Endometrium (tissue), 2 donors: ENCODE measurements around the gene PGA4.
"Not testable (repeated sequence)": the region's sequence is repeated elsewhere in the genome, so short reads cannot be mapped to it uniquely, and the experiment has no call there.

Experiments used
- FAIRE-seq: peaks from 2 replicates; lab custom pipeline; 2012; peaks lifted over from hg19 to GRCh38; lab: Jason Lieb, UNC
- donor health status: control.
- donor health status: control.

Gene PGA4

DNA sequence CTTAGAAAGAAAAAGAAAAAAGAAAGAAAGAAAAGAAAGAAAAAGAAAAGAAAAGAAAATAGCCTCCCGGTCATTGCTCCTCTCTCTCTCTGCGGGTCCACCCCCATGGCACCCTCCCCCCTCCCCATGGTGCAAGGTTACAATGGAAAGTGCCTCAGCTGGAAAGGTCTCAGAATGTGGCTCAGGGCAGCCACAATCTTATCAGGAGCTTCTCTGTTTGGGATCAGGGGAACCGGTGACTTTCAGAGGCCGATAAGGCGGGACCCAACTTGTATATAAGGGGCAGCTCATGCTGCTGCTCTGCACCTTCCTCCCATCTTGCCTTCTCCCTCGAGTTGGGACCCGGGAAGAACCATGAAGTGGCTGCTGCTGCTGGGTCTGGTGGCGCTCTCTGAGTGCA lies at the start of gene PGA4:
PGA4 (plus strand) TSS at position 301 of the 400 bp plus-strand sequence; CDS start at position 355, 54 bp downstream.
- not testable (repeated sequence) for FAIRE-seq

DNA sequence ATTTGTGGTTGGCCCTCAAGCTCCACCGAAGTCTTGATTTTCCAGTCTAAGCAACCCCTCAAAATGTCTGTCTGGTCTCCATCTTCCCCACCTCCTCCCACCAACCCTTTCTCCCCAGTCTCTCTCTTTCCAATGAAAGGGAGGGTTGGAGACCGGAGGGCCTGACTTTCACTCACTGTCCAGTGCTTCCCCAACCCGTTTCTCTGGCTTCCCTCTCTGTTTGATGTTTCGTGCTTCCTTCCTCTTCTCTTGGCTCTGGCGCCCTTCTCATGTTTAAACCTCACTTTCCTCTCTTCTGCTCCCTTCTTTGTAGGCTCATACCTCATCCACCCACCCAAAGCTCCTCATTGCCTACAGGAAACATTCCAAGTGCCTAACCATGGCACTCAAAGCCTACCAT lies 49.8 kb upstream of the PGA4 start:
- no peak for FAIRE-seq

DNA sequence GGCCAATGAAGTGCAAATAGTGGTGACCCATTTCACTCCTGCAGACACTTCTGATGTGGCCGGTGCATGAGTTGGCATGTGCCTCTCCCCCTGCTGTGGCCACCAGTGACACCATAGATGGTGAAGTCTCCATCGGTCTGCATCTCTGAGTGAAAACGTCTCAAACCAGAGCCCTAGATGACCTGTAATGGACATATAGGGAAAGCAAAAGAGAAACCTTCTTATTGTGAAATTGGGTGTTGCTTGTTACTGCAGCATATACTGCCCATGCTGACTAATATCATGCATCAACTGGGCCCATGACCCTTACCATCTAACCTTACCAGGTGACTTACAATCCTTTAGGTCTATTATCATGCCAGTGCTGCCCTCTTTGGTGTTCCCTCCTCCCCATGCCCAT lies 49.3 kb upstream of the PGA4 start:
- FAIRE-seq, result no peak

DNA sequence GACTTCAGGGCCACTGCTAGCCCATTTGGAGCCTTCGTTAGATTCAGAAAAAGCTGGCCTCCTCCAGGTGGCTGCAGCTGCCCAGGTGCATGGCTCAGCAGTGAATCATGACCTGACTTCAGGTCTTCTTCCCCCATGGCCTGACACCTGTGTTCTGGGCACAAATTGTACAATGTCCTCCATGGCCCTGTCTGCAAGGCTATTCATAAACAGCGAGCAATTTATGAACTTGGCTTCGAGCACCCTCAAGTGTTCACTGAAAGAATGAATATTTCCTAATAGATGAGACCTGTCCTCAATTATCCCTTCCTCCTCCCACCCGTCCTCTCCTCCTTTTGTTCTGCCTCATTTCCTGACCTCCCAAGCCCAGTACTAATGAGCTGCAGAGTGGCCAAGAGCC lies 48.7 kb upstream of the PGA4 start:
- FAIRE-seq, result no peak

DNA sequence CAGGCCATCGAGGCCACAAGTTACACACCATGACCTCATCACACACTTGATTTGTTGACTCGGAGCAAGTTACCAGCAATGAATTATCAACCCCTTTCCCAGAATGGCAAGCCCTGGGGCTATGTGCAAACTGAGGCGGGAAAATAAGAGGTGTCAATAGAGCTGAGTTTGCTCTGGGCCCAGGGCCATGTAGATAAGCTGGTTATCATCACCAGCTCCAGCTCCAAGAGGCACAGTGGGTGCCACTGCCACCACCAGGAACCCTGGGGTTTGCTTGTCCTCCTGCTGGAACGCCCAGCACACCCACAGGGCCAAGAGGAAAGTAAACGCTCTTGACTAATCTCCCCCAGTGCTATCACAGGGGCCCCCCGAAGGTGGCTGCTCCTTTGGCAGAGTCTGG lies 47.9 kb upstream of the PGA4 start:
- FAIRE-seq, result no peak

DNA sequence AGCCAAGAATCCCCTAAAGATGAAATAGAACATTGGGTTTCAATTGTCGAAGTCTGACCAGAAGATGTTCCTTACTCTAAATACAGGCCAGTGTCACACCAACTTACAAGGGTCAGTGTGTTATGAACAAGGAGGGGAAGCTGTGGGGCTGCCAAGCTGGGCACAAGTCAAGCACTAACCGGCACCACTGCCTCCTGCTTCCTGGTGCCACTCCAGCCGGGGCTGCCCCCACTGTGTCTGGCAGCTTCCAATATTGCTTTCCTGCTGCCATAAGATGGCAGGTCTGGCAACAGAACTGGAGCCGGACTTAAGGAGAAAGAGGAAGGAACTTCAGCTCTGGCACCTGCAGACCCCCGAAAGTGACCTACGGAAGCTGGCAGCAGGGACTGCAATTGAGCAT lies 47.2 kb upstream of the PGA4 start:
- FAIRE-seq, result no peak

DNA sequence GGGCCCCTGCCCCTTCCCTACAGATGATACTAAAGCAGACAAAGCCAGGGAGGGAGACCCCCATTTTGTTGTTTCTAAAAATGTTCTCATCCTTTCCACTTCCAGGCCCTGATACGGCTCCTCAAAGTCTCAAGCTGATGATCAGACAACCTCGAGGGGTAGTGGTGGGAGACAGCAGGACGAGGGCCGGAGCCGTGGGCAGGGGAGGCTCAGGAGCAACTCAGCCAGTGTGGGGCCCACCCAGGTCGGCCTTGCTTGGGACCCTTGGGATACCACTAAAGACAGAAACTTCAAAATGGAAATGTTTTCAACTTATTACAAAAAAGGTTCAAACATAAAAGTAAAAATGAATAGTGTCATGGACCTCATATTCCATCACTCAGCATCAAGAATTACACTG lies 45.7 kb upstream of the PGA4 start:
- FAIRE-seq, result no peak

DNA sequence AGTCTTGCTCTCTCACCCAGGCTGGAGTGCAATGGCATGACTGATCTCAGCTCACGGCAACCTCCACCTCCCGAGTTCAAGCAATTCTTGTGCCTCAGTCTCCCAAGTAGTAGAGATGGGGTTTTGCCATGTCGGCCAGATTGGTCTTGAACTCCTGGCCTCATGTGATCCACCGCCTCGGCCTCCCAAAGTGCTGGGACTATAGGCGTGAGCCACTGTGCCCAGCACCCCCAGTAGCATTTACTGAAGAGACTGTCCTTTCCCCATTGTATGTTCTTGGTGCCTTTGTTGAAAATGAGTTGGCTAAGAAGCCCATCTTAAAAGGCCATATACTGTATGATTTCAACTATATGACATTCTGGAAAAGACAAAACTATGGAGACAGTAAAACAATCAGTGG lies 41.9 kb upstream of the PGA4 start:
- FAIRE-seq, result not testable (repeated sequence)

DNA sequence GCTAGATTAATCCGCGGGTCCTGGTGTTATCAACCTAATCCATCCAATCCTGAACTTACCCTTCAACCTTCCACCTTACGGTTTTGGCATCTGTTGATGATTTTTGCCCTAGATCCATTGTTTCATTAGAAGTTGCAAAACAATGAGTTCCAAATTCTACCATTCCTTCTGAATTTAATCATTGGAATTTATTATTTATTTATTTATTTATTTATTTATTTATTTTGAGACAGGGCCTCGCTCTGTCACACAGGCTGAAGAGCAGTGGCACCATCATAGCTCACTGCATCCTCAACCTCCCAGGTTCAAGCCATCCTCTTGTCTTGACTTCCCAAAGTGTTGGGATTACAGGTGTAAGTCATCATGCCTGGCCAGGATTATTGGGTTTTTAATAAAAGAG lies 40.7 kb upstream of the PGA4 start:
- FAIRE-seq, result no peak

DNA sequence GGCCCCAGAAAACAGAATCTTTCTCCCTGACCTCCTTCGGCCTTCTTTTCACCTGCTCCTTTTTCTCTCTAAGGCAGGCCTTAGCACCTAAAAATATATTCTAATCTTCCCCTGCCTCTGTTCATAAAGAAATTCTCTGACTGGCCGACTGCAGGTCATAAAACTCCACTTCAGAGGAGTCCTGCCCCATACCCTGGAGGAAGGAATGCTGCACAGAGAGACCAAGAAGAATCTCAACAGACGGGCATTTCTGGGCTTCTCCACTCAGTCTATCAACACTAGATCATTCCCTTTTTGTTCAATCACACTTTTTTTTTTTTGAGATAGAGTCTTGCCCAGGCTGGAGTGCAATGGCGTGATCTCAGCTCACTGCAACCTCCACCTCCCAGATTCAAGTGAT lies 38.5 kb upstream of the PGA4 start:
- FAIRE-seq, result no peak

DNA sequence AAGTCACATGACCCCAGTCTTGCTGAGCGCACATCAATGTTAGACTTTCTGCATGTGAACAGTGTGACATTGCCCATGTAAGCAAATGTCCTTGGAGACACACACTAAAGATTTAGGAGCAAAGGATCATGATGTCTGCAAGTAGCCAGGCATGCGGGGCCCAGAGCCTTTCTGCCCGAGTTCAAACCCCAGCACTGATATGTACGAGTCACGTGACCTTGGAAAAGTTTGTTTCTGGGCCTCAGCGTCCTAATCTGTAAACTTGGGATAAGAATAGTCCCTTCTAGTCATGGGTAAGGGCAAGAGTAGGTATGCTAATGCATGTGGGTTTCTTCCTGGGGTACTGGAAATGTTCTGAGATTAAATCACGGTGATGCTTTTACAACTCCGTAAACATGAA lies 35.6 kb upstream of the PGA4 start:
- FAIRE-seq, result no peak

DNA sequence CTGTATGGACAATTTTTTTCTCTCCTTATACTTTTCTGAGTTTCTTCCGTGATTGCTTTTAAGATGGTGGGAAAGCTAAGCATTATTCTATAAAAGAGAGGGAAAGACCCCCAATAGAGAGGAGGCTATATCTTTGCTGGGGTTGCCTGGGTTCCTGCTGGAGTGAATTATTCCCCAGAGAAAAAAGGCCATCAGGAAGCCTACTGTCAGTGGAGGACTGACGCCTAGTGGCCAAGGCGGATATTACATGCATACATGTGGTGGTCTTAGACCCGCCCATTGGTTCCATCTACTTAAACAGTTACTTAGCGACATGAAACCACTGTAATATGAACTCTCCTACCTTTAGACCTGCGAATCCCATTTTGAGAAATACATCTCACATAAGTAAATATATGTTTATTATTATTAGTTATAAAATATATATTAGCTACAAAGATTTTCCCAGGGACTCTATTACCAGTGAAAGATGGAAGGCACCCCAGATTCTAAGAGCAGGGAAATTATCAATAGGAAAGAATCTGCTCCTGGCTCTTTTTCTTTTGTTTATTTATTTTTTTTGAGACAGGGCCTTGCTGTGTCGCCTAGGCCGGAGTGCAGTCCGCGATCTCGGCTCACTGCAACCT lies 34.5 kb upstream of the PGA4 start:
- FAIRE-seq, result no peak

DNA sequence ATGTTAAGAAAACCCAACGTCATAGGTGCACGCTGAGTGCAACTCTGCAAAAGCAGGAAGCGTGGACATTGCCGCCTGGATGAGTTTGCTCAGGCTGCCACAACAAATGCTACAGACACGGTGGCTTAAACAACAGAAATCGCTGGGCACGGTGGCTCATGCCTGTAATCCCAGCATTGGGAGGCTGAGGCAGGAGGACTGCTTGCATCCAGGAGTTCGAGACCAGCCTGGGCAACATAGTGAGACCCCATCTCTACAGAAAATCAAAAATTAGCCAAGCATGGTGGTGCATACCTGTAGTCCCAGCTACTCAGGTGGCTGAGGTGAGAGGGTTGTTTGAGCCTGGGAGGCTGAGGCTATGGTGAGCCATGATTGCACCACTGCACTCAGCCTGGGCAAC lies 32.2 kb upstream of the PGA4 start:
- FAIRE-seq, result no peak

DNA sequence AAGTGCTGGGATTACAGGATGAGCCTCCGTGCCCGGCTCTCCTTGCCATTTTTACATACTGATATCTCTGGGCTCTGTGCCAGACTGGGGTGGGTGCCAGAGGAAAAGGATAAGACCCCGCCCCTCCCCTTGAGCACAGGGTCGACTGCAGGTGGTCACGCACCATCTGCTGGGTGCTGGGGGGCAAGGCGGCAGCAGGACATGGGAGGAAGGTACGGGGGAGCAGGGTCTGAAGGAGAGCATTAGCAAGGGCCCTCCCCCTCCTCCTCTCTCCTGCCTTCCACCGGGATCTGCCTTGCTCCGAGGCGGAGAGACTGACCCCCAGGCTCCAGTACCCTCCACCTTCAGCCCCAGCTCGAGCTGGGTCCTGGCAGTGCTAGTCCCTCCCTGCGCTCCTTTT lies 28.6 kb upstream of the PGA4 start:
- no peak for FAIRE-seq

DNA sequence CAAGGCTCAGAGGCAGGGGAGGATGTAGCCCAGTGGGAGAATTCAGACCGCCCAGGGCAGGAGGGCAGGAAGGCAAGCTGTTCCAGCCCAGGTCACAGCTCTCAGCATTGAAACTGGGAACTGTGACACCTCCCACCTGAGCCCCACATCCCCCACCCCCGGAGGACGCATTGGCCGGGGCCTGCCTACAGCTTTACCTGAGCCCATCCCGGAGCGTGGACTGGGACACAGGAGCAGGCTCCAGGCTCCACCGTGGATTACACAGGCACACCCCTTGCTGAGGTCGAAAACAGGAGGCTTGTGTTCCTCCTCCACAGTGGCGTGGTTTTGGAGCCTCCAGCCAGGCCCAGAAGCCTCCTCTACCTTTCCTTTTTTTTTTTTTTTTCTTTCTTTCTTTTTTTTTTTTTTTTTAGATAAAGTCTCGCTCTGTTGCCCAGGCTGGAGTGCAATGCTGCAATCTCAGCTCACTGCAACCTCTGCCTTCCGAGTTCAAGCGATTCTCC lies 27.9 kb upstream of the PGA4 start:
- FAIRE-seq, result no peak

DNA sequence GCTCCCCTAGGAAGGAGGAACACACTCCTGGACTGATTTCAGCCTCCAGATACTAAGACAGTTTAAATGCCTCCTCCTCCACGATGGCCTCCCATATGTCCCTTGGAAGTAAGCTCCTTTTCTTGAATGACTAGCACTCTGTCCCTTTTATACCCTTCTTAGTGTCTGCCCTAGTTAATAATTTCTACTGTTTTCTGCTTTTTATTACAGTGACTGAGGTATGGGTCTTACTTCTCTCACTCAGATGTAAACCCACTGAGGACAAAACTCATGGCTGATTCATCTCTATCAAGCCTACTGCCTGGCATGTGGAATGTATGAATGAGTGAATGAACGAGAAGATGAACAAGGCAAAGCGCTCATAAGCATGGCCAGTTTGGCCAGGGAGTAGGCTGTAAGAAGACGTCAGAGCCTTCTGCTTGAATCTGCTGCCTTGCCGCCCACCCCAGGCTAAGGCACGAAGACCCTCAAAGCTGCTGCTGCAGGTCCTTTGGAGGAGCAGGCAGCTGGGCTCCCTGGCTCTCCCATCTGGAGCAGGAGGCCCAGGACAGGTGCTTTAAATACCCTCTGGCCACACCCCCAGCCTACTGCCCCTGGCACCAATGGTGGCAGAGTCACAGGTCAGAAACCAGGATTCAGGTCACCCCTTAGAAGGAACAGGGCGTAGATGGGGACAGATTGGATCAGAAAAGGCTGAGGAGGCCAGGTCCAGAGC lies 27.0 kb upstream of the PGA4 start:
- no peak for FAIRE-seq

DNA sequence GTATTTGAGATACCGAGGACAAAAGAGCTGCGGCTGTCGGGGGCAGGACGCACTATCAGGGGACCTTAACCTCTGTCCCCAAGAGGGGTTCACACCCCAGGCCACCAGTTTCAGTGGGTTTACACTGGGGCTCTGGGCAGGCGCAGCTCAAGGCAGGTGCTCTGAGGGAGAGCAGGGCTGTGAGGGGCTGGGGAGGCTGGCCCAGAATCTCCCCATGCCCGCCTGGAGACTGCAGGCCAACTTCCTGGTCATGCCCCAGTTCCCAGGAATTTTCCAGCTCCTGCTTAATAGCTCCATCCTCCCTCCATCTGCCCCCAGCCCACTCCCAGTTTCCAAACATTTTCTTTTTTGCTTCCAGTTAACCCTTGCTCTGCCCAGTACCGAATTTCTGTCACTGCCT lies 26.4 kb upstream of the PGA4 start:
- FAIRE-seq, result no peak

DNA sequence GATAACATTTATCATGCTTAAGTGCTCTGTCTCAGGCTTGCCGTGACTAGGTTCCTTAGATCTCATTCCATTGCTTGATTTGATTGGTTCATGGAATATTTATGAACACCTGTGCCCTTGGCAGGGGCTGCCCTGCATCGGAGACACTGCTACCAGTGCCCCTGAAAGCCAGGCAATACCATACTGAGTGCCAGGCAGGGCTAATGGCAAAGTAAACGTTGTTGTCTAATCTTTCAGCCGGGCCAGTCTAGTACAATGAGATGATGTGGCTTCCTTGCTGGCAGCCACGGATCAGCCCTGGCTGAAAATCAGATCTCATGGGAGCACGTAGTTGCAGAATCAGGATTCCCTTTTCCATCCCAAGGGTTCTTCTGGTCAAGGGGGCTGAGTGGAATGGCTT lies 23.8 kb upstream of the PGA4 start:
- no peak for FAIRE-seq

DNA sequence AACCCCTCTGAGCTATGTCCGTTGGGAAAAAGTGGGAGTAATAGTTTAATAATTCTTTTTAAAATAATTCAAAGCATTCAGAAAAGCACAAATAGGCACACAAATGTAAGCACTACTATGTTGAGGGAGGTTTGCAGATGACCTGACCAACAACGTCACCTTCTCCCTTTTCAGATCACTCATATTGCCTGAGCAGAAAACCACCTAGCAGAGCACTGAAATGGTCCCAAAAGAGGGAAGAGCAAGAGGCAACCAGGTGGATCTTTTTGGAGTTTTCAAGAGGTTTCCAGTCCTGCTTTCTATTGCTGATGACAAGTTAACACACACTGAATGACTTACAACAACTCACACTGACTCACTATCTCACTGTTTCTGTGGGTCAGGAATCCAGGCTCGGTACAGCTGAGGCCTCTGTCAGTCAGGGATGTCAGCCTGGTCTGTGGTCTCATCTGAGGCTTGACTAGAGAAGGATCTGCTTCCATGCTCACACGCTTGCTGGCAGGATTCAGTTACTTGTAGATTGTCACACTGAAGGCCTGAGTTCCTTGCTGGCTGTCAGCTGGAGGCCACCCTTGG lies 23.1 kb upstream of the PGA4 start:
- no peak for FAIRE-seq

DNA sequence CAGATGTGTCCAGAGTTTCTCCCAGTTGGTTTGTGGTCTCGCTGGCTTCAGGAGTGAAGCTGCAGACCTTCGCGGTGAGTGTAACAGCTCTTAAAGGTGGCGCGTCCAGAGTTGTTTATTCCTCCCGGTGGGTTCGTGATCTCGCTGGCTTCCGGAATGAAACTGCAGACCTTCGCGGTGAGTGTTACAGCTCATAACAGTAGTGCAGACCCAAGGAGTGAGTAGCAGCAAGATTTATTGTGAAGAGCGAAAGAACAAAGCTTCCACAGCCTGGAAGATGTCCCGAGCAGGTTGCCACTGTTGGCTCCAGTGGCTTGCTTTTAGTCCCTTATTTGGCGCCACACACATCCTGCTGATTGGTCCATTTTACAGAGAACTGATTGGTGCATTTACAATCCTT lies 20.7 kb upstream of the PGA4 start:
- FAIRE-seq, result no peak

DNA sequence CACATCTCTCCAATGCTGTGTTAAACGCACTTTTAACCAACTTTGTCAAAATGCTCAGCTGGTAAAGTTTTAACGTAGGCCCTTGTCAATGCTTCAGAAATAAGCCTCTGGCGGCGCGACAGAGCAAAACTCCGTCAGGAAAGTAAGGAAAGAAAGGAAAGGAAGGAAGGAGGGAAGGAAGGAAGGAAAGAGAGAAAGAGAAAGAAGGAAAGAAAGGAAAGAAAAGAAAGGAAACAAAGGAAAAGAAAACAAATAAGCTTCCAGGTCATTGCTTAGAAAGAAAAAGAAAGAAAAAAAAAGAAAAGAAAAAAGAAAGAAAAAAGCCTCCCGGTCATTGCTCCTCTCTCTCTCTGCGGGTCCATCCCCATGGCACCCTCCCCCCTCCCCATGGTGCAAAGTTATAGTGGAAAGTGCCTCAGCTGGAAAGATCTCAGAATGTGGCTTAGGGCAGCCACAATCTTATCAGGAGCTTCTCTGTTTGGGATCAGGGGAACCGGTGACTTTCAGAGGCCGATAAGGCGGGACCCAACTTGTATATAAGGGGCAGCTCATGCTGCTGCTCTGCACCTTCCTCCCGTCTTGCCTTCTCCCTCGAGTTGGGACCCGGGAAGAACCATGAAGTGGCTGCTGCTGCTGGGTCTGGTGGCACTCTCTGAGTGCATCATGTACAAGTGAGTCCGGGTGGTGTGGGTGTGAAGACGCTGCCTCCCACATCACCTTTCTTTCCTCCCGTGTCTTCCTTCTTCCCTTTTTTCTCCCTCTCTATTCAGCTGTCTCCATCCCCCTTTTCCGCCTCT lies 19.0 kb upstream of the PGA4 start, which contains the start of gene PGA3:
PGA3 (plus strand) TSS at position 566 of the 797 bp plus-strand sequence; CDS start at position 616, 50 bp downstream.
- not testable (repeated sequence) for FAIRE-seq

DNA sequence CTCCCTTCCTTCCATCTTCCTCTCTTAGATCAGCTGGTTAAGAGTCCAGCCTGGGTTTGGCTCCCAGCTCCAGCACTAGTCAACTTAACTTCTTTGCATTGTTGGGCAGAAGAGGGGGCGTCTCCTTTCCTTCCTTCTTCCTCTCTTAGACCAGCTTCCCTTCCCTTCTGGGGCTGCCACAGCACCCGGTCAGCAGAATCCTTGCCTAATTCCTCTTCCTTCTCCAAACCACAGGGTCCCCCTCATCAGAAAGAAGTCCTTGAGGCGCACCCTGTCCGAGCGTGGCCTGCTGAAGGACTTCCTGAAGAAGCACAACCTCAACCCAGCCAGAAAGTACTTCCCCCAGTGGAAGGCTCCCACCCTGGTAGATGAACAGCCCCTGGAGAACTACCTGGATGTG lies 18.3 kb upstream of the PGA4 start:
- not testable (repeated sequence) for FAIRE-seq
